Thyroid gland (tissue), 4 donors: Measurements from ENCODE around the gene ELF3. TPM values are rescaled to one million over a fixed set of nuclear protein-coding genes. Genes with fewer than 3 reads are reported as not detected.

Experiments
- DNase-seq, 2 donors: peaks; one replicate each; pipeline ENCODE4 v3.0.0-alpha.2; 2019
- H3K27ac ChIP-seq, 3 donors: fragments of 200-600 bp; sonication (generic); 1 replicate in 2 of 3; 2 replicates in 1 of 3; pipeline ENCODE4 v1.5.1; 2016 to 2019; ENCODE audit warnings: mild to moderate bottlenecking in 1 of 3, moderate library complexity in 1 of 3
- H3K27me3 ChIP-seq: fragments of 200-600 bp; sonication (generic); one replicate; pipeline ENCODE4 v1.5.1; 2019
- H3K36me3 ChIP-seq, 2 donors: fragments of 200-600 bp; sonication (generic); one replicate each; pipeline ENCODE4 v1.5.1; 2016 to 2019
- H3K4me1 ChIP-seq, 2 donors: fragments of 200-600 bp; sonication (generic); one replicate each; pipeline ENCODE4 v1.5.1; 2017 to 2019
- H3K4me3 ChIP-seq, 3 donors: fragments of 200-600 bp; sonication (generic); replicated peaks in 1 of 3; 1 replicate in 2 of 3; 2 replicates in 1 of 3; pipeline ENCODE4 v1.5.1; 2016; ENCODE audit warnings: mild to moderate bottlenecking in 1 of 3
- H3K9me3 ChIP-seq: fragments of 200-600 bp; sonication (generic); one replicate; pipeline ENCODE4 v1.5.1; 2017
- POLR2A ChIP-seq, 2 donors: fragments of 450-650 bp; IDR thresholded peaks; one replicate each; pipeline ENCODE4 v1.6.1; 2017; ENCODE audit warnings: antibody characterized with exemption in 2 of 2, mild to moderate bottlenecking in 2 of 2, moderate library complexity in 1 of 2
- WGBS, 2 donors: methylation state at CpG; one replicate each; pipeline ENCODE4 v1.1.5; 2017; 5-methylcytosine and 5-hydroxymethylcytosine counted together
- intact Hi-C: fragments of 100-400 bp; cut with DNase I; formaldehyde crosslinking; loops from one replicate; pipeline ENCODE4 v1.15.1; 2023
- total RNA-seq, 4 donors: library from RNA; depleted of rRNA; stranded (reverse); fragments of >200 nt; gene quantifications; one replicate each; pipeline ENCODE4 v1.2.3, GENCODE V29; 2016
- TF ChIP-seq, protein P1 (sequence below), 6 experiments: fragments of 200-600 bp in 3 of 6; fragments of 450-650 bp in 3 of 6; sonication (generic) in 3 of 6; IDR thresholded peaks; one replicate each; pipeline ENCODE4 v1.5.1; 2016 to 2019; ENCODE audit warnings: antibody characterized with exemption in 6 of 6, mild to moderate bottlenecking in 2 of 6, inconsistent platforms in 1 of 6, moderate library complexity in 1 of 6

Gene ELF3
- total RNA-seq, 4 donors from 2014 or later: 6.6 to 28.8 (median 12.6) TPM

GRCh38 chr1:202014060-202014459 is 3.7 kb downstream of the ELF3 start:
- WGBS, 2 donors: 95 to 97% methylated on average over 6 of the region's 6 CpGs
- Histone ChIP-seq H3K27ac (no peak overlapping the region), H3K27me3 (no peaks in the 10 kb centered on the region), H3K4me3 (no peak overlapping the region), H3K36me3 (peaks cover 5 to 11% of the 10 kb centered on the region in 2 donors), H3K9me3 (no peaks in the 10 kb centered on the region), H3K4me1 (peaks cover 31 to 51% of the 10 kb centered on the region in 2 donors)
- intact Hi-C loops: no loop called here
- TF ChIP-seq, protein P1, sequence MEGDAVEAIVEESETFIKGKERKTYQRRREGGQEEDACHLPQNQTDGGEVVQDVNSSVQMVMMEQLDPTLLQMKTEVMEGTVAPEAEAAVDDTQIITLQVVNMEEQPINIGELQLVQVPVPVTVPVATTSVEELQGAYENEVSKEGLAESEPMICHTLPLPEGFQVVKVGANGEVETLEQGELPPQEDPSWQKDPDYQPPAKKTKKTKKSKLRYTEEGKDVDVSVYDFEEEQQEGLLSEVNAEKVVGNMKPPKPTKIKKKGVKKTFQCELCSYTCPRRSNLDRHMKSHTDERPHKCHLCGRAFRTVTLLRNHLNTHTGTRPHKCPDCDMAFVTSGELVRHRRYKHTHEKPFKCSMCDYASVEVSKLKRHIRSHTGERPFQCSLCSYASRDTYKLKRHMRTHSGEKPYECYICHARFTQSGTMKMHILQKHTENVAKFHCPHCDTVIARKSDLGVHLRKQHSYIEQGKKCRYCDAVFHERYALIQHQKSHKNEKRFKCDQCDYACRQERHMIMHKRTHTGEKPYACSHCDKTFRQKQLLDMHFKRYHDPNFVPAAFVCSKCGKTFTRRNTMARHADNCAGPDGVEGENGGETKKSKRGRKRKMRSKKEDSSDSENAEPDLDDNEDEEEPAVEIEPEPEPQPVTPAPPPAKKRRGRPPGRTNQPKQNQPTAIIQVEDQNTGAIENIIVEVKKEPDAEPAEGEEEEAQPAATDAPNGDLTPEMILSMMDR (IDR thresholded peaks at IDR 0.05): no peak
- TF ChIP-seq POLR2A (IDR thresholded peaks at IDR 0.05): no peak
- DNase-seq: no peak

- peaks cover 5 to 11% of the 10 kb centered on the region in 2 donors for H3K36me3 ChIP-seq
- H3K4me3 ChIP-seq: no peak overlapping the region
- no peak for DNase-seq
- intact Hi-C loops: no loop called here
- 86 to 88% methylated on average over 17 of the region's 17 CpGs for WGBS, 2 donors
- H3K27me3 ChIP-seq: no peaks in the 10 kb centered on the region
- H3K4me1 ChIP-seq: peaks cover 23 to 41% of the 10 kb centered on the region in 2 donors
- H3K27ac ChIP-seq: no peak overlapping the region
- TF ChIP-seq, protein P1 (IDR thresholded peaks at IDR 0.05): no peak
- no peak for TF ChIP-seq POLR2A (IDR thresholded peaks at IDR 0.05)
- H3K9me3 ChIP-seq: no peaks in the 10 kb centered on the region
Measured at GRCh38 chr1:202014915-202015661, 4.7 kb downstream of the ELF3 start.

GRCh38 chr1:202015662-202015937 is 5.2 kb downstream of the ELF3 start:
- Histone ChIP-seq H3K4me1 (peaks cover 20 to 39% of the 10 kb centered on the region in 2 donors), H3K27me3 (no peaks in the 10 kb centered on the region), H3K36me3 (peaks cover 5 to 11% of the 10 kb centered on the region in 2 donors), H3K27ac (no peak overlapping the region), H3K9me3 (no peaks in the 10 kb centered on the region), H3K4me3 (no peak overlapping the region)
- 95 to 96% methylated on average over 3 of the region's 3 CpGs for WGBS, 2 donors
- TF ChIP-seq POLR2A (IDR thresholded peaks at IDR 0.05): no peak
- TF ChIP-seq, protein P1 (IDR thresholded peaks at IDR 0.05): no peak
- intact Hi-C loops: no loop called here
- DNase-seq: no peak

DNA sequence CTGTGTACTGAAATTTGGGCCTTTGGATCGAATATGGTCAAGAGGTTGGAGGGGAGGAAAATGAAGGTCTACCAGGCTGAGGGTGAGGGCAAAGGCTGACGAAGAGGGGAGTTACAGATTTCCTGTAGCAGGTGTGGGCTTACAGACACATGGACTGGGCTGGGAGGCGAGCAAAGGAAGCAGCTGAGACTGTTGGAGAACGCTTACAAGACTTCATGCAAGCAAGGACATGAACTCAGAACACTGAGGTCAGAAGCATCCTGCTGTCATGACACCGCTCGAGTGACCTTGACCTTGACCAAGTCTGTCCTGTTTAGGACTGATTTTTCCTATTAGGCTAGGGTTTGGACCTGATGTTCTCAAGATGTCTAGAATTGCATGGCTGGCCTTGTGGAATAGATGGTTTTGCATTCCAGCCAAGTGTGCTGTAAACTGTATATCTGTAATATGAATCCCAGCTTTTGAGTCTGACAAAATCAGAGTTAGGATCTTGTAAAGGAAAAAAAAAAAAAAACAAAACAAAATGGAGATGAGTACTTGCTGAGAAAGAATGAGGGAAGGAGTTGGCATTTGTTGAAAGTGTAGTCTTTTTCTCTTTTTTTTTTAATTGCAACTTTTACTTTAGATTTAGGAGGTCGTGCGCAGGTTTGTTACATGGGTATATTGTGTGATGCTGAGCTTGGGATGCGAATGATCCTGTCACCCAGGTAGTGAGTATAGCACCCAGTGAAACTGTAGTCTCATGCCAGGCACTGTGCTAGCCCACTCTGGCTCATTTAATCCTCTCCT is 5.8 kb downstream of the ELF3 start:
- H3K9me3 ChIP-seq: no peaks in the 10 kb centered on the region
- no peak for DNase-seq
- 87 to 91% methylated on average over 9 of the region's 9 CpGs for WGBS, 2 donors
- intact Hi-C loops: no loop called here
- H3K27me3 ChIP-seq: no peaks in the 10 kb centered on the region
- no peak overlapping the region for H3K4me3 ChIP-seq
- no peak overlapping the region for H3K27ac ChIP-seq
- peaks cover 14 to 34% of the 10 kb centered on the region in 2 donors for H3K4me1 ChIP-seq
- H3K36me3 ChIP-seq: peaks cover 5 to 11% of the 10 kb centered on the region in 2 donors
- no peak for TF ChIP-seq POLR2A (IDR thresholded peaks at IDR 0.05)
- TF ChIP-seq, protein P1 (IDR thresholded peaks at IDR 0.05): no peak
